ENCODE measurements around the gene TRAK2. TPM values are rescaled to one million over a fixed set of nuclear protein-coding genes. Genes with fewer than 3 reads are reported as not detected.

Gene TRAK2
- polyA plus RNA-seq, 1 donor from 2014 or later = 19.6 TPM

- Histone ChIP-seq H3K4me3 (ENCODE audit: low read length) (peak overlapping the region; percentile 98), H3K27ac (ENCODE audit: low read length) (peak overlapping the region; percentile 82), H3F3A (ENCODE audit: insufficient read depth, low read length, poor library complexity, severe bottlenecking) (no peaks in the 10 kb centered on the region), H2AFZ (ENCODE audit: low read depth, low read length) (peak overlapping the region; percentile 97), H3K9me2 (ENCODE audit: insufficient read depth, low read length) (no peaks in the 10 kb centered on the region), H3K4me2 (ENCODE audit: low read length) (peak overlapping the region; percentile 94), H3K9ac (ENCODE audit: low read length) (peak overlapping the region; percentile 85), H3K27me3 (ENCODE audit: insufficient read depth, low read depth, low read length) (no peaks in the 10 kb centered on the region), H3K9me3 (ENCODE audit: low read length) (no peaks in the 10 kb centered on the region), H3K79me2 (replicated peaks; ENCODE audit: insufficient read depth, low read length) (peaks cover 5% of the 10 kb centered on the region), H3K36me3 (ENCODE audit: insufficient read depth, low read length) (no peaks in the 10 kb centered on the region), H4K20me1 (ENCODE audit: insufficient read depth) (no peaks in the 10 kb centered on the region)
- TF ChIP-seq CTCF (IDR thresholded peaks at IDR 0.05; ENCODE audit: poor library complexity, severe bottlenecking) (no peak), MXI1 (conservative IDR thresholded peaks at IDR 0.05; ENCODE audit: poor library complexity, severe bottlenecking) (no peak), POLR2AphosphoS5 (IDR thresholded peaks at IDR 0.05) (no peak), EP300 (conservative IDR thresholded peaks at IDR 0.05; ENCODE audit: poor library complexity, severe bottlenecking) (no peak), SMC3 (conservative IDR thresholded peaks at IDR 0.05; ENCODE audit: poor library complexity) (no peak), RAD21 (conservative IDR thresholded peaks at IDR 0.05) (no peak), EZH2 (IDR thresholded peaks at IDR 0.05; ENCODE audit: borderline replicate concordance, insufficient read depth, low read length, poor library complexity, severe bottlenecking) (no peak), TAF1 (IDR thresholded peaks at IDR 0.05; ENCODE audit: low read depth) (no peak)
These were observed 335 bp downstream of the TRAK2 start for GRCh38 chr2:201450954-201451291.

- no peaks in the 10 kb centered on the region for H3K9me3 ChIP-seq (ENCODE audit: low read length)
- no peak overlapping the region for H2AFZ ChIP-seq (ENCODE audit: low read depth, low read length)
- H3F3A ChIP-seq (ENCODE audit: insufficient read depth, low read length, poor library complexity, severe bottlenecking) = no peaks in the 10 kb centered on the region
- no peak overlapping the region for H3K4me3 ChIP-seq (ENCODE audit: low read length)
- no peak overlapping the region for H3K4me2 ChIP-seq (ENCODE audit: low read length)
- H4K20me1 ChIP-seq (ENCODE audit: insufficient read depth) = no peaks in the 10 kb centered on the region
- TF ChIP-seq MXI1 (conservative IDR thresholded peaks at IDR 0.05; ENCODE audit: poor library complexity, severe bottlenecking) (no peak), EZH2 (IDR thresholded peaks at IDR 0.05; ENCODE audit: borderline replicate concordance, insufficient read depth, low read length, poor library complexity, severe bottlenecking) (no peak), REST (IDR thresholded peaks at IDR 0.05; ENCODE audit: borderline replicate concordance) (no peak), POLR2AphosphoS5 (IDR thresholded peaks at IDR 0.05) (no peak)
- no peaks in the 10 kb centered on the region for H3K36me3 ChIP-seq (ENCODE audit: insufficient read depth, low read length)
- no peak overlapping the region for H3K27ac ChIP-seq (ENCODE audit: low read length)
- no peaks in the 10 kb centered on the region for H3K9me2 ChIP-seq (ENCODE audit: insufficient read depth, low read length)
- no peaks in the 10 kb centered on the region for H3K27me3 ChIP-seq (ENCODE audit: insufficient read depth, low read depth, low read length)
- no peak overlapping the region for H3K9ac ChIP-seq (ENCODE audit: low read length)
- H3K79me2 ChIP-seq (replicated peaks; ENCODE audit: insufficient read depth, low read length) = peaks cover 5% of the 10 kb centered on the region
These were observed 2.6 kb downstream of the TRAK2 start for GRCh38 chr2:201448701-201449100.

GRCh38 chr2:201448061-201448460 lies 3.2 kb downstream of the TRAK2 start:
- no peak for TF ChIP-seq SMC3 (conservative IDR thresholded peaks at IDR 0.05; ENCODE audit: poor library complexity)
- TF ChIP-seq CTCF (IDR thresholded peaks at IDR 0.05; ENCODE audit: poor library complexity, severe bottlenecking) = no peak
- no peak for TF ChIP-seq REST (IDR thresholded peaks at IDR 0.05; ENCODE audit: borderline replicate concordance)
- no peak for TF ChIP-seq EP300 (conservative IDR thresholded peaks at IDR 0.05; ENCODE audit: poor library complexity, severe bottlenecking)
- TF ChIP-seq RAD21 (conservative IDR thresholded peaks at IDR 0.05) = no peak
- no peak for TF ChIP-seq POLR2AphosphoS5 (IDR thresholded peaks at IDR 0.05)
- no peak for TF ChIP-seq TAF1 (IDR thresholded peaks at IDR 0.05; ENCODE audit: low read depth)
- no peak for TF ChIP-seq MXI1 (conservative IDR thresholded peaks at IDR 0.05; ENCODE audit: poor library complexity, severe bottlenecking)
- no peak for TF ChIP-seq EZH2 (IDR thresholded peaks at IDR 0.05; ENCODE audit: borderline replicate concordance, insufficient read depth, low read length, poor library complexity, severe bottlenecking)
- peaks cover 5% of the 10 kb centered on the region for H3K79me2 ChIP-seq (replicated peaks; ENCODE audit: insufficient read depth, low read length)
- H3K9me3 ChIP-seq (ENCODE audit: low read length) = no peaks in the 10 kb centered on the region

More at GRCh38 chr2:201448061-201448460, 3.2 kb downstream of the TRAK2 start:
- H3K27ac ChIP-seq (ENCODE audit: low read length) = no peak overlapping the region
- no peaks in the 10 kb centered on the region for H4K20me1 ChIP-seq (ENCODE audit: insufficient read depth)
- H3K4me2 ChIP-seq (ENCODE audit: low read length) = no peak overlapping the region
- H3F3A ChIP-seq (ENCODE audit: insufficient read depth, low read length, poor library complexity, severe bottlenecking) = no peaks in the 10 kb centered on the region
- H3K4me3 ChIP-seq (ENCODE audit: low read length) = no peak overlapping the region
- no peak overlapping the region for H3K9ac ChIP-seq (ENCODE audit: low read length)
- no peak overlapping the region for H2AFZ ChIP-seq (ENCODE audit: low read depth, low read length)
- no peaks in the 10 kb centered on the region for H3K27me3 ChIP-seq (ENCODE audit: insufficient read depth, low read depth, low read length)
- no peaks in the 10 kb centered on the region for H3K9me2 ChIP-seq (ENCODE audit: insufficient read depth, low read length)
- no peaks in the 10 kb centered on the region for H3K36me3 ChIP-seq (ENCODE audit: insufficient read depth, low read length)
